Measurements from ENCODE around the gene SLC16A6.

The SLC16A6 gene

DNA sequence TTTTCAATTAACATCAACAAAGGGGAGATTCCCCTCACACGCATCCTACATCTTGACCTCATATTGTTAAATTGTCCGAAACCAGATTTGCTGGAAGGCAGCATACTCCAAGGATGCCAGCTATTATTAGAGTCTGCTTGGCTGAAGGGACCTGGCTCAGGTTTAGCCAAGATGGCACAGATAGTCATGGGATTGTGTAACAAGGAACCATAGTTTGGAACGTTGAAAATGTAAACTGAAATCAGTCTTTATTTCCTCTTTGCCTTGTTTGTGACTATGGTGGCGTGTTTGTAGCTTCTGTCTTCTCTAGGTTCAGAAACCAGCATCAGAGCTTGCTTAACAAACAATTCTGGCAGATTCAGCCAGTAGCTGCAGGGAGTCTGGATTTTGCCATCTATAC lies 6.3 kb upstream of the SLC16A6 start:
- Histone ChIP-seq H3K27me3 (no peaks in the 10 kb centered on the region), H3K4me2 (peak overlapping the region; percentile 35 to 90 (median 63)), H3K9ac (peak overlapping the region in 4 of 11 experiments; percentile 1 to 52 (median 20); a peak in 5 of 22 replicates), H4K20me1 (no peaks in the 10 kb centered on the region), H3K4me1 (peaks cover 23 to 71% (median 49%) of the 10 kb centered on the region in 10 experiments), H3K4me3 (peak overlapping the region in 1 of 10 experiments; percentile 1; a peak in 1 of 20 replicates), H3K36me3 (no peaks in the 10 kb centered on the region; a peak in 1 of 22 replicates), H3K27ac (peak overlapping the region in 8 of 11 experiments; percentile 17 to 74 (median 52); a peak in 16 of 22 replicates), H3K9me3 (replicated peaks in 1 of 11) (peaks cover 0 to 16% (median 0%) of the 10 kb centered on the region in 11 experiments; a peak in 6 of 22 replicates)
- no peak for TF ChIP-seq Cebpa-rat (IDR thresholded peaks at IDR 0.05)

DNA sequence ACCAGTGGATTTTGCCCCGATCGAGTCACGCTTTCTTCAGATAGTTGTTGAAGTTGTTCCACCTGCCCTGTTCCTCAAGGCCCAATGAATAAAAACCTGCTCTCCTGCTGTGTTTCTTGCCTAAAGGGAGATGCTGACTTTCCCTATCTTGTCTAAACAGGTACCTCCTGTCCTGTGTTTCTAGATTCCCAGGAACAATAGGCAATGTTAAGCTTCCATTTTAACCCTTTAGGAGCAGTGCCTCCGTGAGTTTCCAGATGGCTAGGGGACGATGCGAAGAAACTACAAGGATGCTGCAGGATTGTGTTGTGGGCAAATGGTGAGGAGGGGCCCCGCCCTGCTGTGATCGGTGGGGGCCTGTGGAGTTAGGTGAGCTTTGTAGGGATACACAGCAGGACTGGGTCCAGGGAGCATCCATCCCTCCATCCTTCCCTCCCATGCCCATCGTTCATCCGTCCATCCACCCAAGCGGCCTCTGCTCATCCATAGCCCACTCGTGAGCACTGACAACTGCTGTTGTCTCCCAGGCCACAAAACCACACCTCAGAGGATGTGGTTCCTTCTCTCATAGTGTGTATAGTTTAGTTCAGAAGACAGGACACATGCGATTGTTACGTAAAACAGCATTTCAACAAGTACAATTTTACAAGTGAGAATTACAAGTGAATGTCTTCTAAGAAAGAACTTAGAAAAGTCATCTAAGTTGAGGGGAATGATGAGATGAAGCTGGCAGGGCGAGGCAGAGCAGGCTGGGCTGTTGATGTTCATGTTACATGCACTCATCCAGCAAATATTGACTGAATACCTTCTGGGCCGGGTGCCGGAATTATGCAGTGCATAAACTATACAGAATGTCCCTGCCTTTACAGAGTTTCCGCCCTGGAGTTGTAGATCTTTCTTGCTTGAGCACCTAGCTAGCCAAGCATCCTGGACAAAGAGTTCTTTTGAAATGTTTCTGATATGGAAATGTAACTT lies 5.6 kb upstream of the SLC16A6 start:
- H3K4me3 ChIP-seq = 0 out of 20 replicates have a peak overlapping the region, but pooled peaks of 1 of the 10 experiments have one; percentile 1
- peak overlapping the region in 4 of 11 experiments; percentile 1 to 52 (median 20); a peak in 6 of 22 replicates for H3K9ac ChIP-seq
- TF ChIP-seq Cebpa-rat (IDR thresholded peaks at IDR 0.05) = no peak
- H3K36me3 ChIP-seq = no peaks in the 10 kb centered on the region; a peak in 1 of 22 replicates
- H4K20me1 ChIP-seq = no peaks in the 10 kb centered on the region
- H3K4me1 ChIP-seq = peaks cover 21 to 65% (median 47%) of the 10 kb centered on the region in 10 experiments
- no peaks in the 10 kb centered on the region for H3K27me3 ChIP-seq
- peak overlapping the region in 8 of 11 experiments; percentile 17 to 74 (median 52); a peak in 13 of 22 replicates for H3K27ac ChIP-seq
- peak overlapping the region; percentile 35 to 90 (median 63) for H3K4me2 ChIP-seq
- peaks cover 0 to 16% (median 0%) of the 10 kb centered on the region in 11 experiments; a peak in 4 of 22 replicates for H3K9me3 ChIP-seq (replicated peaks in 1 of 11)

- H3K4me2 ChIP-seq = peak overlapping the region in 4 of 11 experiments; percentile 2 to 90 (median 62); a peak in 5 of 22 replicates
- no peak overlapping the region for H3K4me3 ChIP-seq
- H3K27ac ChIP-seq = peak overlapping the region in 4 of 11 experiments; percentile 11 to 36 (median 32); a peak in 4 of 22 replicates
- peaks cover 29 to 65% (median 52%) of the 10 kb centered on the region in 10 experiments for H3K4me1 ChIP-seq
- peaks cover 0 to 11% (median 0%) of the 10 kb centered on the region in 11 experiments; a peak in 4 of 22 replicates for H3K9me3 ChIP-seq (replicated peaks in 1 of 11)
- no peaks in the 10 kb centered on the region; a peak in 1 of 22 replicates for H3K36me3 ChIP-seq
- no peak for TF ChIP-seq Cebpa-rat (IDR thresholded peaks at IDR 0.05)
- no peaks in the 10 kb centered on the region for H4K20me1 ChIP-seq
- H3K9ac ChIP-seq = no peak overlapping the region
- no peaks in the 10 kb centered on the region for H3K27me3 ChIP-seq
Measured at GRCh38 chr17:68295086-68295485, 4.2 kb upstream of the SLC16A6 start.

DNA sequence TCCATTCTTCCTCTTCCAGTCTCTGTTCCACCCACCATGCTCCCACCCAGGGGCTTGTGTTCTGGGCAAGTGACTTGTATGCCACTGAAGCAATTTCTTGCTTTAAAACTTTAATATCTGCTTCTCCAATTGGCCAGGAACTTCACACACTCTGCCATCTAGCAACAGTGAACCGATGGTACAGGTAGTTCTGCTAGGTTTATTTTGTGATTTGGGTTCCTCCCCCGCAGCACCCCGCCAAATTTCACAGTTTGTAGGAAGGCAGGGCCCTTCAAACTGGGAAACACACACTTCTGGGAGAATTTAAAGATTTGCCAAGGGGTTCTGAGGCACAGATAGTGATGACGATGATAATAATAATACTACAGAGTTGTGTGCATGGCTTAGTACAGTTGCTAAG lies 3.7 kb upstream of the SLC16A6 start:
- Histone ChIP-seq H3K9ac (no peak overlapping the region), H4K20me1 (no peaks in the 10 kb centered on the region), H3K36me3 (no peaks in the 10 kb centered on the region), H3K9me3 (replicated peaks in 1 of 11) (peaks cover 0 to 8% (median 0%) of the 10 kb centered on the region in 11 experiments; a peak in 3 of 22 replicates), H3K27ac (peak overlapping the region in 6 of 11 experiments; percentile 31 to 43 (median 34); a peak in 8 of 22 replicates), H3K4me1 (peaks cover 34 to 70% (median 57%) of the 10 kb centered on the region in 10 experiments), H3K4me3 (no peak overlapping the region), H3K27me3 (no peaks in the 10 kb centered on the region), H3K4me2 (peak overlapping the region in 7 of 11 experiments; percentile 2 to 96 (median 37); a peak in 6 of 22 replicates)
- no peak for TF ChIP-seq Cebpa-rat (IDR thresholded peaks at IDR 0.05)

- Histone ChIP-seq H3K9me3 (replicated peaks in 1 of 11) (peaks cover 0 to 8% (median 0%) of the 10 kb centered on the region in 11 experiments; a peak in 2 of 22 replicates), H3K4me3 (no peak overlapping the region), H4K20me1 (no peaks in the 10 kb centered on the region), H3K27ac (peak overlapping the region in 6 of 11 experiments; percentile 31 to 43 (median 34); a peak in 10 of 22 replicates), H3K4me1 (peaks cover 38 to 74% (median 62%) of the 10 kb centered on the region in 10 experiments), H3K36me3 (no peaks in the 10 kb centered on the region), H3K4me2 (peak overlapping the region in 9 of 11 experiments; percentile 1 to 96 (median 35); a peak in 11 of 22 replicates), H3K9ac (no peak overlapping the region), H3K27me3 (no peaks in the 10 kb centered on the region)
- TF ChIP-seq Cebpa-rat (IDR thresholded peaks at IDR 0.05) = no peak
Measured at GRCh38 chr17:68294196-68294555, 3.2 kb upstream of the SLC16A6 start.

GRCh38 chr17:68293490-68294195 lies 2.7 kb upstream of the SLC16A6 start:
- Histone ChIP-seq H3K4me2 (peak overlapping the region in 9 of 11 experiments; percentile 1 to 99 (median 89); a peak in 12 of 22 replicates), H4K20me1 (no peaks in the 10 kb centered on the region), H3K4me1 (peaks cover 44 to 80% (median 67%) of the 10 kb centered on the region in 10 experiments), H3K9me3 (replicated peaks in 1 of 11) (peaks cover 0 to 6% (median 0%) of the 10 kb centered on the region in 11 experiments; a peak in 2 of 22 replicates), H3K9ac (no peak overlapping the region), H3K4me3 (no peak overlapping the region; a peak in 1 of 20 replicates), H3K36me3 (no peaks in the 10 kb centered on the region), H3K27ac (peak overlapping the region in 6 of 11 experiments; percentile 31 to 43 (median 34); a peak in 10 of 22 replicates), H3K27me3 (no peaks in the 10 kb centered on the region)
- TF ChIP-seq Cebpa-rat (IDR thresholded peaks at IDR 0.05) = no peak

- Histone ChIP-seq H3K4me2 (peak overlapping the region; percentile 89 to 100 (median 98)), H3K4me3 (peak overlapping the region; percentile 69 to 85 (median 80); a peak in 19 of 20 replicates), H3K27ac (peak overlapping the region in 10 of 11 experiments; percentile 94 to 100 (median 99); a peak in 20 of 22 replicates), H4K20me1 (no peaks in the 10 kb centered on the region), H3K9ac (peak overlapping the region; percentile 93 to 99 (median 98)), H3K4me1 (peaks cover 53 to 81% (median 73%) of the 10 kb centered on the region in 10 experiments), H3K36me3 (no peaks in the 10 kb centered on the region), H3K9me3 (replicated peaks in 1 of 11) (no peaks in the 10 kb centered on the region), H3K27me3 (no peaks in the 10 kb centered on the region)
- TF ChIP-seq Cebpa-rat (IDR thresholded peaks at IDR 0.05) = no peak
Measured at GRCh38 chr17:68292689-68293040, 1.7 kb upstream of the SLC16A6 start.

Measured in BLaER1 treated with 17β-estradiol and CSF1 and Interleukin-3, amounts not matched to agents 10 nM and 100 nM (cell line).